ENCODE measurements around the gene ZNF232. TPM values are rescaled to one million over a fixed set of nuclear protein-coding genes. Genes with fewer than 3 reads are reported as not detected.
"Not testable (repeated sequence)": the region's sequence is repeated elsewhere in the genome, so short reads cannot be mapped to it uniquely, and the experiment has no call there.

ZNF232 gene
- total RNA-seq, 1 experiment from 2014 or later, result 6.0 TPM

GRCh38 chr17:5130261-5130660 is 18.6 kb upstream of the ZNF232 start:
- not testable (repeated sequence) for DNase-seq (ENCODE audit: low read depth)

DNA sequence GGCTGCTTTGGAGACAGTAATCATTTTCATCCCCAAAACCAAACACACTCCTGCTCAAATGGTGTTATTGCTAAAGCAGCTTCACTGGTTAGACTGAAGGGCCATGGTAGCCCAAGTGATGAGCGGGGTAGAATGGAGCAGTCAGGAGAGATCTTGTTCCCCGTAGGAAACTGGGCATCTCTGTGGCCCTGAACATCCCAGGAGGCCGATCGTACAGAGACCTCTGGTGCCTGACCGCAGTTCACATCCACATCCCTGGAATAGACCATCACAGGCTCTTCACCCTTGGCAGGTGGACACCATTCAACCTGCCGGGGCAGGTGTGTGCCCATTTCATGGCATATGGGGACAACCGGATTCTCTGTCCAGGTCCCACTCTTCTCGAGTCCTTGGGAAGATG is 18.1 kb upstream of the ZNF232 start:
- DNase-seq (ENCODE audit: low read depth), result not testable (repeated sequence)

DNA sequence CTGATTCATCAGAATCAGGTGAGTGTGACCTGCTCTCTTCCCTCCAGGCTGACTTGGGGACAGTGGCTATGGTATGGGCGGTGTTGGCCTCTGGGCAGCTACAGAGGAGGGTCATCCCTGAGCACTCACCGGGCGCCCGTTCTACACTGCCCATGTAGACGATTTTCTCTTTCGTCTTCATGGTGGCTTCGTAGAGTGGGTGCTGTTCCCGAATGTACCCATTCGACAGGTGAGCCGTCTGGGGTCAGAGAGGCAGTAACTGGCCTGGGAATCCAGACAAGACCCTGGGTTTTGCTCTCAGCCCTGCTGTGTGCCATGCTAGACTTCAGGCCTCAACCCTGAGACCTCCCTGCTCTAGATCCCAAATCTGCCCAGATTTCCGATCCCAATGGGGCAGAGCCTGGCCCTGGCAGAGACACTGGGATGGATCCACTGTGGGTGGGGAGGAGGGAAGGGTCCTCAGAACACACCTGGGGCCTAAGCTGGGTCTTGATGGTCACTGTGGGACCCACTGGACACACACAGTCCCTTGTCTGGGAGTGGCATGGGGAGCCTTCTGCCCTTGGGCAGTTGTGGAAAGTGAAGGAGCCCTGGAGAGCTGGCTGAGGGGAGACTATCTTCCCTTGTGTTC is 17.3 kb upstream of the ZNF232 start:
- DNase-seq (ENCODE audit: low read depth), result no peak

GRCh38 chr17:5128387-5128786 is 16.7 kb upstream of the ZNF232 start:
- not testable (repeated sequence) for DNase-seq (ENCODE audit: low read depth)

GRCh38 chr17:5127910-5128309 is 16.2 kb upstream of the ZNF232 start:
- no peak for DNase-seq (ENCODE audit: low read depth)

- no peak for DNase-seq (ENCODE audit: low read depth)
These were observed 15.2 kb upstream of the ZNF232 start for GRCh38 chr17:5126719-5127488.

DNA sequence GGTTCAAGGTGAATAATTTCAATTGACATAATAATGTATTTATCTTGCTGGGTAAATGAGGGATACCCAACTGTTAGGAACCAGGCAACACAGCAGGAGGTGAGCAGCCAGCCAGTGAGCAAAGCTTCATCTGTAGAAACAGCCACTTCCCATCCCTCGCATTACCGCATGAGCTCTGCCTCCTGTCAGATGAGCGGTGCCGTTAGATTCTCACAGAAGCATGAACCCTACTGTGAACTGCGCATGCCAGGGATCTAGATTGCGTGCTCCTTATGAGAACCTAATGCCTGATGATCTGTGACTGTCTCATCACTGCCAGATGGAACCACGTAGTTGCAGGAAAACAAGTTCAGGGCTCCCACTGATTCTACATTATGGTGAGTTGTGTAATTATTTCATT is 13.2 kb upstream of the ZNF232 start:
- not testable (repeated sequence) for DNase-seq (ENCODE audit: low read depth)

GRCh38 chr17:5124125-5124760 is 12.6 kb upstream of the ZNF232 start:
- not testable (repeated sequence) for DNase-seq (ENCODE audit: low read depth)

DNA sequence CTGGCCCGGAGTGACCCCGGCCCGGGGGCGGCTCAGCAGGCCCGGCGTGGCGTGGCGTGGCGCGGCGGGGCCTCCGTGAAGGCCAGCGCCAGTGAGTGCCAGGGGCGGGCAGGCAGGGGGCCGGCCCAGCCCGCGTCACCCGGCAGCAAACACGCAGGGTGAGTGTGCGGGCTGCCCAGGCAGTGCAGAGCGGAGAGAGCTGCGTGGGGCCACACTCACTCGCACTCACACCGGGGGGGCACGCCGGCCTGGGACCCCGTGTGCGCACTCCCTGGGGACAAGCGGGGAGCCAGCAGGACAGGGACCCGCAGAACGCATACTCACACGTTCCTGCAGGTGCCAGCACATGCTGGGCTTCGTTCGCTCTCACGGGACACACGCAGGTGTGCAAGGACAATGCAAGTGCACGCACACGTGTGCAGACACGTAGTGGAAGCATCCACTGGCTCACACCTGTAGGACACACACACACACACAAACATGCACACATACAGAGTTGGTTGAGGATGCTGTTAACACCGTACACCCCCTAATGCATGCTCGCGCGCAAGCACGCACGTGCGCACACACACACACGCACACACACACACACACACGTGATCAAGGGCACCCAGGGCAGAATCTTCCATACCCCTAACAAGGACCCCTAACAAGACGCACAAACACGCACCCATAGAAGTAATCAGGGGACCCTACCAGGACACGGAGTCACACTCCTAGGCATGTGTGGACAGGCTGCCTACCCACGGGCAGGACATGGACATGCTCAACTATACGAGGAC is 11.9 kb upstream of the ZNF232 start:
- no peak for DNase-seq (ENCODE audit: low read depth)

DNA sequence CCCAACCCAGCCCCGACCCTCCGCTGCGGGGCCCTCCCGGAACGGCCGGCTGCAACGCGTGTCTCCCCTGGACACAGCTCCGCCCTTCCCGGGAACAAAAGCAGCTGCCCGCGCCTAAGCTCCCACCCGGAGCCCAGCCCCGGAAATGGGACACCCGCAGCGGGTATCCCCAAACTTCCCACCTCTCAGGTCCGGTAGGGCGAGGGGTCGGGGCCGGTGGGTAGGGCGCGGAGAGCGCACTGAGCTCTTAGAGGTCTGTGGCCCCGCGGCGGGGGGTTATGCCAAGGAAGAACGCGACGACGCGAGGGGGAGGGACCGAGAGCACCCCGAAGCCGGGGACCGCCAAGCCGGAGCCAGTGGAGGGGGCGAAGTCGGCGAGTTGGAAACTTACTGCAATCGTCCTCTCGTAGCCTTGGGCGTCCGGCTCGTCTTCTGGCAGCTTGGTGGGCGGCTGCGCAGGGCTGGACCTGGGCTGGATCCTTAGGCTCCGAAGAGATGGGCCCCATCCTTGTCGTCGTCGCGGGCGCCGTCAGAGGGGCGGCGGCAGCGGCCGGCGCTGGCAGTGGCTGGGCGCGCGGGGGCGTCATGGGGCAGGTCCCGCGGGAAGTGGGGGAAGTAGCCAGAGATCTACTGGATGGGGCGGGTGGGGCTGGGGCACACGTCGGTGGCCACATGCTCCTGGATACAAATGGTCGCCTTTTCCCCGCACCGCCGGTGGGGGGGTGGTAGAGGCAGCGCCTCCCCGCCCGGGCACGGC is 11.1 kb upstream of the ZNF232 start:
- no peak for DNase-seq (ENCODE audit: low read depth)

DNA sequence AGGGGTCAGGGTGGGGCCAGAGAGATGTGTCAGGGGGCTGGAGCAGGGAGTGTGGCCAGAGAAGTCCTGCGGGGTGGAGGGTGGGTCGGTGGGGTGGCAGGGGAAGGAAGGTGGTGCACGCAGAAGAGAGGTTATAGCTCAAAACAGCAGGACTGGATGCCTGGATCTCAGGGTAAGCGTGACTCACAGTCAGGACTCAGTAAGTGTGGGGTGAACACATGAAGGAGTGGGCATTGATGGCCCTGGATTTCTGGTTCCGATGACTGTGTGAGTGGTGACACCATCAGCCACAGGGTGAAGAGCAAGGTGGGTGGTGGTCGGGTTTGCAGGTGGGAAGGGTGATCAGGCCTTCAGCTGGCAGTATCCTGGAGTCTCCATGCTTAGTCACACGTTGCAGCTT is 10.4 kb upstream of the ZNF232 start:
- DNase-seq (ENCODE audit: low read depth), result not testable (repeated sequence)

GRCh38 chr17:5121186-5121841 is 9.6 kb upstream of the ZNF232 start:
- DNase-seq (ENCODE audit: low read depth), result no peak

DNA sequence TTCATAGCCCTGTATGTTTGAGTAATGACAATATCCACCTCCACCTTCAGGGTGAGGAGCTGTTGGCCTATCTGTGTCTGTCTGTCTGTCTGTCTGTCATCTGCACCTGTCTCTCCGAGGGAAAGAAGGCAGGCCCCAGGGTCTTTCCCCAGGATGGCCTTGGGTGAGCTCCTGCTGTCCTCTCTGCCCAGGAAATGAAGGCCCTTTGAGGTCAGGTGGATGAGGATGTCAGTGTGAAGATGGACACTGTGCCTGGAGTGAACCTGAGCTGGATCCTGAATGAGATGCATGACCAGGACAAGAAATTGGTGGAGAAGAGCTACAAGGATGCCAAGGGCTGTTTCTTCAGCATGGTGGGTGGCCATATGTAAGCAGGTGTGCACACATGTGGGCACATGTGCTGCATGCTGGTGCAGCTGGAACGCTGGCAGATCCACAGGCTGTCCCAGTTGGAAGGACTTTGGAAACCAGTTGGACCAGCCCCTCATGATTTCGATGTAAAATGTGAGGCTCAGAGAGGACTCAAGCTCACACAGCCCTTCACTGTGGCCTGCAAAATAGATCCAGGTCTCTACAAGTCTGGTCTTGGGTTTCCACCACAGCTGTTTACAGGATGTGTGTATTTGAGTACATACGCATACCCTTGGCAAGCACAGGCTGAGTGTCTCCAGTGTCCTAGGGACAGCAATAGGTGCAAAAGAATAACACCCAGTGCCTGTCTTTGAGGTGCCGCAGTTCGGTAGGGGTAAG is 8.9 kb upstream of the ZNF232 start:
- not testable (repeated sequence) for DNase-seq (ENCODE audit: low read depth)

DNA sequence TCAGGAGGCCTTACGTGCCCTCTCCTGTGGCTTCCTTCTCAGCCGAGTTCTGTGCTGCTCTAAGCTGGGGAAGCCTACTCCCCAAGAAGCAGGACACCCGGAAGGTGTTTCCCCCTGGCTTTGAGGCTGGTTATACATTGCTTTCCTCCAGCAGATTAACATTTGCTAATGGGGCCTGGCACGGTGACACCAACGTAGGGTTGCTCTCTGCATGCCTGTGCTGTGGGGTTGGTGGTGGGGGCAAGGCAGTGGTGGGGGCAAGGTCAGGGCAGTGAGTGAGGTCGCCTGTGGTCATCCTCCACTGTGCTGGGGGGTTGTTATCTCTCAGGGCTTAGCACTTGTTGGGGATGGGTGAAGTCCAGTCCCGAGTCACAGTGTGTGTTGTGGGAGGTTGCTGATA is 8.4 kb upstream of the ZNF232 start:
- DNase-seq (ENCODE audit: low read depth), result no peak

DNA sequence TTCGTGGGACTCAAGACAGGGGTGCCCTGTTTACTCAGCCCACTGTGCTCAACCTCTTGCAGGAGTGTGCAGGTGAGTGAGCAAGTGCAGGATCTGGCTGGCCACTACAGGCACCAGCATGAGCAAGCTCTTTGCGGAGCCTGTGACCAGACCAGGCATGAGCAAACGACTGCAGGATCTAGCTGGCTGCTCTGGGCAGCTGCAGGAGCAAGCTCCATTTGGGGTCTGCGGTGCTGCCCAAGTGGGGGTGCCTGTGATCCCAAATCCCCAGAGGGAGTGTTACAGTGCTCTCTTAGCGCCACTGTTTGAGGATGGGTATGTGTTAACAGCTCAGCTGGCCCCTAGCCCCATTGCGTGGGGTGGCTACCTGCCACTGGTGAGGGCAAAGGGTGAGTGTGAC is 6.5 kb upstream of the ZNF232 start:
- no peak for DNase-seq (ENCODE audit: low read depth)

GRCh38 chr17:5115673-5116651 is 4.3 kb upstream of the ZNF232 start, which contains the start of gene USP6:
USP6 (plus strand) TSS chr17:5116032; CDS start chr17:5130368, 14,336 bp downstream.
- DNase-seq (ENCODE audit: low read depth), result no peak

DNA sequence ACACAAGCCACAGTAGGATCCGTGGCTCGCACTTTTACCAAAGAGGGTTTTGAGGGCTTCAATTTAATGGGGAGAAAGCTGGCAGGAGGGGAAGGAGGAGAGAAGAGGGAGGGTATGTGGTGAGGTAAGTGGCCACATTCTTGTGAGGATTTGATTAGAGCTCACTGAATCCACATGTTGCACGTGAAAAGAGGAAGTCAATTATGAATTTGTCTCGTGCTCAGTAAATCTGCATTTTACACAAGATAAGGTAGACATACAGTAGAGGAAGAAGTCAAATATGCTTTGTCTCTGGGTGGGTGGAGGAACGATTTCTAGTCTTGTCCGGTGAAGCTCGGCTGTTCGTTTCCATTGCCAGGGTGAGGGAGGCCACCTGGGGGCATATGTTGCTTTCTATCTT is 862 bp downstream of the ZNF232 start:
- DNase-seq (ENCODE audit: low read depth), result no peak

- no peak for DNase-seq (ENCODE audit: low read depth)
These were observed 10.8 kb downstream of the ZNF232 start for GRCh38 chr17:5100832-5101231.

DNA sequence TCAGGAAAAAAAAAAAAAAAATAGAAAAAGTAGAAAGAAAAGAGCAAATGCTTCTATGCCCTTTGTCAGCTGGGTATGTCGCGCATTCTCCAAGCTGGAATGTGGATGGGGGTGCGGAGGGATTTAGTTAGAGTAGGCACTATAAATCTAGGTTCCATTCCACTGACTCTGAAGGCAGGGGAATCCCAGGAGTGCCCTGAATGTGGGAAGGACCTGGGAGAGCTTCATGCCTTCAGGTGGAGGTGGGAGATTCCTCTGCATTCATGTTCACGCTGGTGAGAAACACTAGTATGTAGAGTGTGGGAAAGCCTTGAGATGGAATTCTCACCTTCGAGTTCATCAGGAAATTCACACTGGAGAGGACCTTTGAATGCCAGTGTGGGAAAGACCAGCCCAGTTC is 12.4 kb downstream of the ZNF232 start:
- no peak for DNase-seq (ENCODE audit: low read depth)

Data from RPMI7951 (cell line).